ENCODE measurements around the gene BBX. TPM values are rescaled to one million over a fixed set of nuclear protein-coding genes. Genes with fewer than 3 reads are reported as not detected.

BBX gene
- total RNA-seq, 1 experiment from 2014 or later: 66.8 TPM

GRCh38 chr3:107685383-107685782 is 162.6 kb downstream of the BBX start:
- intact Hi-C loops (cut with micrococcal nuclease): no loop called here
- Histone ChIP-seq H3K4me3 (ENCODE audit: low read length) (no peak overlapping the region), H3K4me2 (ENCODE audit: low read length) (no peak overlapping the region), H3K27me3 (ENCODE audit: low read length) (no peaks in the 10 kb centered on the region), H3K9me2 (replicated peaks; ENCODE audit: low read length) (no peaks in the 10 kb centered on the region), H3K9ac (ENCODE audit: low read length) (no peak overlapping the region), H3K79me2 (ENCODE audit: low read length) (no peaks in the 10 kb centered on the region), H2AFZ (ENCODE audit: low read length) (no peak overlapping the region), H3K36me3 (ENCODE audit: low read depth, low read length) (no peaks in the 10 kb centered on the region), H3K4me1 (ENCODE audit: insufficient read depth, low read length) (no peaks in the 10 kb centered on the region), H4K20me1 (ENCODE audit: low read length) (no peaks in the 10 kb centered on the region; the same call in 1 of the 2 replicates), H3K27ac (ENCODE audit: low read length) (no peak overlapping the region), H3F3A (ENCODE audit: low read length, unreplicated experiment) (no peaks in the 10 kb centered on the region), H3K9me3 (ENCODE audit: low read length) (no peaks in the 10 kb centered on the region)
- ATAC-seq: no peak
- ChIA-PET CTCF (interaction anchor here (0.6 kb wide), 1 partner anchor 450 kb away, joined by 3 read pairs; no protein-coding TSS in a partner anchor), POLR2A (ENCODE audit: unreplicated experiment) (no interaction called here)
- no TSS peak for BruUV-seq (replicated peaks)
- no peak for DNase-seq
- TF ChIP-seq EZH2phosphoT487 (IDR thresholded peaks at IDR 0.05; ENCODE audit: borderline replicate concordance, low read length) (no peak), EZH2 (IDR thresholded peaks at IDR 0.05; ENCODE audit: low read length, unreplicated experiment) (no peak), CTCF (conservative IDR thresholded peaks at IDR 0.05; ENCODE audit: low read depth, low read length) (no peak)

- H3K4me2 ChIP-seq (ENCODE audit: low read length): no peak overlapping the region
- ChIA-PET POLR2A (ENCODE audit: unreplicated experiment) (no interaction called here), CTCF (no interaction called here)
- H2AFZ ChIP-seq (ENCODE audit: low read length): no peak overlapping the region
- H3F3A ChIP-seq (ENCODE audit: low read length, unreplicated experiment): no peaks in the 10 kb centered on the region
- no peak for ATAC-seq
- no peak for TF ChIP-seq EZH2phosphoT487 (IDR thresholded peaks at IDR 0.05; ENCODE audit: borderline replicate concordance, low read length)
- no peak for TF ChIP-seq EZH2 (IDR thresholded peaks at IDR 0.05; ENCODE audit: low read length, unreplicated experiment)
- TF ChIP-seq CTCF (conservative IDR thresholded peaks at IDR 0.05; ENCODE audit: low read depth, low read length): no peak
- no peaks in the 10 kb centered on the region; the same call in 1 of the 2 replicates for H4K20me1 ChIP-seq (ENCODE audit: low read length)
- no peaks in the 10 kb centered on the region for H3K36me3 ChIP-seq (ENCODE audit: low read depth, low read length)
- no peak for DNase-seq
- H3K9ac ChIP-seq (ENCODE audit: low read length): no peak overlapping the region
- H3K27me3 ChIP-seq (ENCODE audit: low read length): no peaks in the 10 kb centered on the region
- intact Hi-C loops (cut with micrococcal nuclease): no loop called here
- no peak overlapping the region for H3K4me3 ChIP-seq (ENCODE audit: low read length)
- H3K79me2 ChIP-seq (ENCODE audit: low read length): no peaks in the 10 kb centered on the region
- H3K9me2 ChIP-seq (replicated peaks; ENCODE audit: low read length): no peaks in the 10 kb centered on the region
- no peaks in the 10 kb centered on the region for H3K9me3 ChIP-seq (ENCODE audit: low read length)
- no peak overlapping the region for H3K27ac ChIP-seq (ENCODE audit: low read length)
- BruUV-seq (replicated peaks): no TSS peak
- H3K4me1 ChIP-seq (ENCODE audit: insufficient read depth, low read length): no peaks in the 10 kb centered on the region
Observed at GRCh38 chr3:107687056-107687581, 164.4 kb downstream of the BBX start.

- no peak for TF ChIP-seq EZH2phosphoT487 (IDR thresholded peaks at IDR 0.05; ENCODE audit: borderline replicate concordance, low read length)
- Histone ChIP-seq H3K4me1 (ENCODE audit: insufficient read depth, low read length) (no peaks in the 10 kb centered on the region), H3K9me2 (replicated peaks; ENCODE audit: low read length) (no peaks in the 10 kb centered on the region), H3K27ac (ENCODE audit: low read length) (no peak overlapping the region), H3K4me3 (ENCODE audit: low read length) (no peak overlapping the region), H3K9ac (ENCODE audit: low read length) (no peak overlapping the region), H3K36me3 (ENCODE audit: low read depth, low read length) (no peaks in the 10 kb centered on the region), H3K79me2 (ENCODE audit: low read length) (no peaks in the 10 kb centered on the region), H4K20me1 (ENCODE audit: low read length) (no peaks in the 10 kb centered on the region; the same call in 1 of the 2 replicates), H3K4me2 (ENCODE audit: low read length) (no peak overlapping the region), H3K27me3 (ENCODE audit: low read length) (no peaks in the 10 kb centered on the region), H3K9me3 (ENCODE audit: low read length) (no peaks in the 10 kb centered on the region), H3F3A (ENCODE audit: low read length, unreplicated experiment) (no peaks in the 10 kb centered on the region), H2AFZ (ENCODE audit: low read length) (no peak overlapping the region)
- no peak for ATAC-seq
- CTCF ChIA-PET: interaction anchor here (0.6 to 1.9 kb wide), 5 partner anchors 13 to 446 kb away, joined by 4 to 37 read pairs (median 7); no protein-coding TSS in a partner anchor
- BruUV-seq (replicated peaks): no TSS peak
- intact Hi-C loops (cut with micrococcal nuclease): no loop called here
- DNase-seq: no peak
- POLR2A ChIA-PET (ENCODE audit: unreplicated experiment): no interaction called here
Observed at GRCh38 chr3:107689355-107689754, 166.6 kb downstream of the BBX start.
